ENCODE results near the gene KCNH1. TPM values are rescaled to one million over a fixed set of nuclear protein-coding genes. Genes with fewer than 3 reads are reported as not detected.

Gene KCNH1
- total and polyA plus RNA-seq, 4 donors, result not detected

- Histone ChIP-seq H3K9me3 (ENCODE audit: control insufficient read depth in 4 of 4, low read length in 3 of 4) (no peaks in the 10 kb centered on the region), H3K27ac (ENCODE audit: low read depth in 1 of 2, low read length in 2 of 2) (no peak overlapping the region), H3K4me3 (ENCODE audit: low read depth in 1 of 3, low read length in 3 of 3) (no peak overlapping the region), H3K4me1 (ENCODE audit: control insufficient read depth in 4 of 4, insufficient read depth in 4 of 4, low read length in 3 of 4) (no peaks in the 10 kb centered on the region), H3K27me3 (ENCODE audit: control insufficient read depth in 4 of 4, insufficient read depth in 4 of 4, low read length in 3 of 4) (no peaks in the 10 kb centered on the region), H3K36me3 (ENCODE audit: control insufficient read depth in 4 of 4, insufficient read depth in 3 of 4, low read depth in 1 of 4, low read length in 3 of 4) (no peaks in the 10 kb centered on the region), H3K9ac (ENCODE audit: low read depth in 1 of 2, low read length in 2 of 2) (no peak overlapping the region)
- 90% methylated on average over 5 of the region's 5 CpGs for WGBS
- TF ChIP-seq NR2F2 (IDR thresholded peaks at IDR 0.05) (no peak), REST (IDR thresholded peaks at IDR 0.05) (no peak), EGR1 (IDR thresholded peaks at IDR 0.05; ENCODE audit: low read depth in 2 of 2) (no peak), RAD21 (IDR thresholded peaks at IDR 0.05) (no peak), FOXA1 (IDR thresholded peaks at IDR 0.05) (no peak), CTCF (IDR thresholded peaks at IDR 0.05; ENCODE audit: low read depth, low read length, missing input control) (no peak), SP1 (IDR thresholded peaks at IDR 0.05) (no peak), GABPA (IDR thresholded peaks at IDR 0.05 in 1 of 2, conservative IDR thresholded peaks at IDR 0.05 in 1 of 2) (no peak), HNF4G (IDR thresholded peaks at IDR 0.05) (no peak), ATF3 (IDR thresholded peaks at IDR 0.05) (no peak), YY1 (IDR thresholded peaks at IDR 0.05) (no peak), RXRA (IDR thresholded peaks at IDR 0.05) (no peak), TAF1 (conservative IDR thresholded peaks at IDR 0.05) (no peak), HNF4A (conservative IDR thresholded peaks at IDR 0.05) (no peak), MAX (IDR thresholded peaks at IDR 0.05) (no peak), JUND (IDR thresholded peaks at IDR 0.05) (no peak)
- no peak for DNase-seq (ENCODE audit: low spot score)
Measured at GRCh38 chr1:210857146-210857663, 276.7 kb downstream of the KCNH1 start.

- Histone ChIP-seq H3K4me3 (ENCODE audit: low read depth in 1 of 3, low read length in 3 of 3) (no peak overlapping the region), H3K9me3 (ENCODE audit: control insufficient read depth in 4 of 4, low read length in 3 of 4) (no peaks in the 10 kb centered on the region), H3K27ac (ENCODE audit: low read depth in 1 of 2, low read length in 2 of 2) (no peak overlapping the region), H3K4me1 (ENCODE audit: control insufficient read depth in 4 of 4, insufficient read depth in 4 of 4, low read length in 3 of 4) (no peaks in the 10 kb centered on the region), H3K36me3 (ENCODE audit: control insufficient read depth in 4 of 4, insufficient read depth in 3 of 4, low read depth in 1 of 4, low read length in 3 of 4) (no peaks in the 10 kb centered on the region), H3K9ac (ENCODE audit: low read depth in 1 of 2, low read length in 2 of 2) (no peak overlapping the region), H3K27me3 (ENCODE audit: control insufficient read depth in 4 of 4, insufficient read depth in 4 of 4, low read length in 3 of 4) (no peaks in the 10 kb centered on the region)
- TF ChIP-seq SP1 (IDR thresholded peaks at IDR 0.05) (no peak), ATF3 (IDR thresholded peaks at IDR 0.05) (no peak), FOXA1 (IDR thresholded peaks at IDR 0.05) (no peak), MAX (IDR thresholded peaks at IDR 0.05) (no peak), RXRA (IDR thresholded peaks at IDR 0.05) (no peak), REST (IDR thresholded peaks at IDR 0.05) (no peak)
- 55% methylated on average over 4 of the region's 4 CpGs for whole genome bisulfite sequencing
- DNase-seq (ENCODE audit: low spot score), result no peak
Measured at GRCh38 chr1:210855440-210855839, 278.5 kb downstream of the KCNH1 start.
